Central memory CD8-positive, alpha-beta T cell (primary cell): ENCODE data around the gene RAC2.
A peak's percentile ranks its signal among the peaks of the same experiment; 100 is the strongest.
"Not testable (repeated sequence)": the region's sequence is repeated elsewhere in the genome, so short reads cannot be mapped to it uniquely, and the experiment has no call there.

Source experiments
- ATAC-seq: fragments of 150-1000 bp; cut with Tn5 transposase; replicated peaks from 2 replicates; pipeline ENCODE4 v1.10.0; 2022; ENCODE audit warnings: mild to moderate bottlenecking, moderate FRiP score, moderate number of reproducible peaks; ENCODE audit not compliant: poor library complexity, severe bottlenecking; ENCODE audit errors: extremely low read depth
- DNase-seq, 2 donors: peaks; one replicate each; pipeline ENCODE4 v3.0.0; 2021; ENCODE audit warnings: low spot score in 2 of 2
- H3K27ac Mint-ChIP-seq: one replicate; pipeline ENCODE4 v1.8.0; 2022; ENCODE audit warnings: low read depth, mild to moderate bottlenecking, moderate library complexity, mixed read lengths
- H3K27me3 Mint-ChIP-seq: one replicate; pipeline ENCODE4 v1.8.0; 2022; ENCODE audit warnings: mixed read lengths
- H3K36me3 Mint-ChIP-seq: one replicate; pipeline ENCODE4 v1.8.0; 2022; ENCODE audit warnings: mild to moderate bottlenecking, moderate library complexity, mixed read lengths; ENCODE audit not compliant: insufficient read depth
- H3K4me1 Mint-ChIP-seq: one replicate; pipeline ENCODE4 v1.8.0; 2022; ENCODE audit warnings: mixed read lengths
- H3K4me3 Mint-ChIP-seq: one replicate; pipeline ENCODE4 v1.8.0; 2022; ENCODE audit warnings: mild to moderate bottlenecking, moderate library complexity, mixed read lengths
- H3K9me3 Mint-ChIP-seq: one replicate; pipeline ENCODE4 v1.8.0; 2022; ENCODE audit warnings: mixed read lengths

Gene RAC2

GRCh38 chr22:37206841-37207821, 36.9 kb downstream of the RAC2 start:
- no peaks in the 10 kb centered on the region for H3K27me3 Mint-ChIP-seq
- no peak overlapping the region for H3K27ac Mint-ChIP-seq
- ATAC-seq (no peak), DNase-seq (no peak)
- peaks cover 2% of the 10 kb centered on the region for H3K36me3 Mint-ChIP-seq
- no peaks in the 10 kb centered on the region for H3K9me3 Mint-ChIP-seq
- no peak overlapping the region for H3K4me3 Mint-ChIP-seq
- peaks cover 12% of the 10 kb centered on the region for H3K4me1 Mint-ChIP-seq

GRCh38 chr22:37206118-37206840, 37.8 kb downstream of the RAC2 start:
- Mint-ChIP-seq H3K4me3 (no peak overlapping the region), H3K9me3 (no peaks in the 10 kb centered on the region), H3K4me1 (peaks cover 12% of the 10 kb centered on the region), H3K27me3 (no peaks in the 10 kb centered on the region), H3K36me3 (peaks cover 2% of the 10 kb centered on the region), H3K27ac (no peak overlapping the region)
- DNase-seq (no peak), ATAC-seq (no peak)

GRCh38 chr22:37205046-37205445, 39.0 kb downstream of the RAC2 start:
- H3K4me1 Mint-ChIP-seq: peaks cover 12% of the 10 kb centered on the region
- no peak overlapping the region for H3K4me3 Mint-ChIP-seq
- peaks cover 2% of the 10 kb centered on the region for H3K36me3 Mint-ChIP-seq
- no peaks in the 10 kb centered on the region for H3K9me3 Mint-ChIP-seq
- H3K27ac Mint-ChIP-seq: no peak overlapping the region
- DNase-seq (no peak), ATAC-seq (no peak)
- H3K27me3 Mint-ChIP-seq: no peaks in the 10 kb centered on the region

DNA sequence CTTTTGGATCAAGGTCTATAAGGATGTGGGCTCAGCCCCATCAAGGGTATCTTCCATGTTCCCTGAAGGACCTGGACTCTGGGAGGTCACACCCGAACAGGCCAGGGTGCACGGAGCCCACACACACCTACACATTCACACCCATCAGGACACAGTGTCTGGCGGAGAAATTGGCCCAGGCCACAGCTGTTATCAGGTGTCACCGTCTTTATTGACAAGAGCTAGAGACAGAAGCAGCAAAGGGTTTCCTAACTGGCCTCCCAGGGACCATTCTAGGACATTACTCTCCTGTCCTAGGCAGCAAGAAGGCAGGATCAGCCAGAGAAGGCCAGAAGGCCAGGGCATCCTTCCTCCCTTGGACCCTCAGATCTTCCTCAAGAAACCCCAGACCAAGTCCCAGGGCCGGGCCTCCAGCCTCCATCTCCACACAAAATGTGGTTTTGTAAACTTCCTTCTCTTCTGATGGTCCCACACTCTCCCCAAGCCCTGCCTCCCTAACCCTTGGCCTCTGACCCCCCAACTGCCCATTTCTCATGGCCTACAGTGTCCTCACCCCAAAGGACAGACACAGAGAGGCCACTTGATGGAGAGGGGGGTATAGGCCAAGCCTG, 39.9 kb downstream of the RAC2 start:
- H3K4me1 Mint-ChIP-seq: peaks cover 14% of the 10 kb centered on the region
- H3K27me3 Mint-ChIP-seq: no peaks in the 10 kb centered on the region
- DNase-seq: no peak
- no peak overlapping the region for H3K27ac Mint-ChIP-seq
- H3K4me3 Mint-ChIP-seq: no peak overlapping the region
- H3K9me3 Mint-ChIP-seq: no peaks in the 10 kb centered on the region
- no peak for ATAC-seq
- H3K36me3 Mint-ChIP-seq: peaks cover 4% of the 10 kb centered on the region

- peaks cover 12% of the 10 kb centered on the region for H3K4me1 Mint-ChIP-seq
- no peak overlapping the region for H3K4me3 Mint-ChIP-seq
- H3K9me3 Mint-ChIP-seq: no peaks in the 10 kb centered on the region
- no peaks in the 10 kb centered on the region for H3K27me3 Mint-ChIP-seq
- no peak overlapping the region for H3K27ac Mint-ChIP-seq
- H3K36me3 Mint-ChIP-seq: peaks cover 5% of the 10 kb centered on the region
- DNase-seq (no peak), ATAC-seq (no peak)
Observed at GRCh38 chr22:37203354-37204044, 40.6 kb downstream of the RAC2 start.

DNA sequence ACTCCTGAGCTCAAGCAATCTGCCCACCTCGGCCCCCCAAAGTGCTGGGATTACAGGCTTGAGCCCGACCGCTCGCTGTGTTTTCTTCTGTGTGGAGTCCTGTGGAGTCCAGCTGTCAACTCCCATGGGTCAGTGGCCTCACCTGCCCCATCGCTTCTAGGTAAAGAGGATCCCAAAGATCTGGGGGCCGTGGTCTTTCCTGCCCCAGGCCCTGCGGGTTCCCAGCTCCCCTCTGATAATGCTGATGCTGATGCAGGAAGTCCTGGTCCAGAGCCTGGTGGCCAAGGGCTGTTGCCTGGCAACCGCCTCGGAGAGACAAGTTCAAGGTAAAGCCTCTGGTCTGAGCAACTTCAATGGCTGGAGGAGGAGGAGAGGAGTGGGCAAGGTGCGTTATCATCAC, 41.4 kb downstream of the RAC2 start:
- no peaks in the 10 kb centered on the region for H3K27me3 Mint-ChIP-seq
- H3K4me3 Mint-ChIP-seq: no peak overlapping the region
- H3K9me3 Mint-ChIP-seq: no peaks in the 10 kb centered on the region
- peaks cover 18% of the 10 kb centered on the region for H3K4me1 Mint-ChIP-seq
- no peak overlapping the region for H3K27ac Mint-ChIP-seq
- peaks cover 5% of the 10 kb centered on the region for H3K36me3 Mint-ChIP-seq
- ATAC-seq (no peak), DNase-seq (no peak)

GRCh38 chr22:37202001-37202555, 42.0 kb downstream of the RAC2 start:
- Mint-ChIP-seq H3K36me3 (peaks cover 3% of the 10 kb centered on the region), H3K27ac (no peak overlapping the region), H3K27me3 (no peaks in the 10 kb centered on the region), H3K9me3 (no peaks in the 10 kb centered on the region), H3K4me1 (peaks cover 25% of the 10 kb centered on the region), H3K4me3 (no peak overlapping the region)
- DNase-seq: no peak
- ATAC-seq: no peak

GRCh38 chr22:37201443-37201820, 42.6 kb downstream of the RAC2 start:
- peaks cover 28% of the 10 kb centered on the region for H3K4me1 Mint-ChIP-seq
- not testable (repeated sequence) for H3K27ac Mint-ChIP-seq, DNase-seq, H3K36me3 Mint-ChIP-seq, H3K4me3 Mint-ChIP-seq, ATAC-seq, H3K27me3 Mint-ChIP-seq, H3K9me3 Mint-ChIP-seq

- H3K4me3 Mint-ChIP-seq: peak overlapping the region; percentile 85
- DNase-seq (no peak), ATAC-seq (no peak)
- no peaks in the 10 kb centered on the region for H3K9me3 Mint-ChIP-seq
- no peaks in the 10 kb centered on the region for H3K27me3 Mint-ChIP-seq
- peaks cover 3% of the 10 kb centered on the region for H3K36me3 Mint-ChIP-seq
- H3K4me1 Mint-ChIP-seq: peaks cover 39% of the 10 kb centered on the region
- peak overlapping the region; percentile 92 for H3K27ac Mint-ChIP-seq
Observed at GRCh38 chr22:37199760-37200108, 44.3 kb downstream of the RAC2 start.

GRCh38 chr22:37199103-37199759, 44.8 kb downstream of the RAC2 start:
- peak; percentile 91 for ATAC-seq
- Mint-ChIP-seq H3K4me3 (peak overlapping the region; percentile 85), H3K36me3 (peaks cover 3% of the 10 kb centered on the region), H3K27ac (peak overlapping the region; percentile 92), H3K27me3 (no peaks in the 10 kb centered on the region), H3K9me3 (no peaks in the 10 kb centered on the region), H3K4me1 (peaks cover 44% of the 10 kb centered on the region)
- DNase-seq: peak; percentile 100

DNA sequence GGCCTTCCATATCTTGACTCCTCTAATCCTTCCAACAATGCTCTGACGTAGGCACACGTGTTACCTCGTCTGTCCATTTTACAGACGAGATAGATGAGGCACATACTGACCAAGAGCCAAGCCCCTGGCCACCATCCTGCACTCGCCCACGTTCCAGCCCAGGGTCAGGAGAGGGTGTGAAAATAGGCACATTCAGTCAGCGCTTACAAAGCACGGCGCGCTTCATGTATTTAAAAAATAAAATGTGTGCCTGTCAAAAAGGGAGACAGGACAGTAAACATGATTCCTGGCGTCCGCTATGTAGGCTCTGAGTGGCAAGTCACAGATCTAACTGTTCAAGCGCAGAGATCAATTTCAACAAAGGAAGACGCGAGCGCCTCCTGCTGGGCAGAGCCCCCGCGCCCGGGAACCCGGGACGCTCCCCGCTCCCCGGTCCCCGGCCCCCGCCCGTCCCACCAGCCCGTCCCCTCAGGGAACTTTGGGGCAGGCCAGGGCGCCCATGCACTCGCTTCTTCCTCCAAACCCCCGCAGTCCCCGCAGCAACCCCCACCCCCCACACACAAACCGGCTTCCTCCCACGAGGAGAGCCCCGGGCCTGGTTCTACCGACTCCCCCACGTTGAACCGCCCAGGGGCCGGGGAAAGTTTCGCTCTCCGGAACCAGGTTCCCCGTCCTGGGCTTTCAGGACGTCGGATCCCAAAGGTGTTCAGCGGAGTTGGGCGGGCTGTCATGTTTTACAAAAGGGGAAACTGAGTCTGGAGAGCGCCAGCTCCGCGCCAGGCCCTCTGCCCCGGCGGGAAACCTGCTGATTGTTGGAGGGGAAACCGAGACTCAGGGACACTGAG, 45.6 kb downstream of the RAC2 start:
- Mint-ChIP-seq H3K36me3 (peaks cover 3% of the 10 kb centered on the region), H3K27me3 (no peaks in the 10 kb centered on the region), H3K27ac (peak overlapping the region; percentile 92), H3K9me3 (no peaks in the 10 kb centered on the region), H3K4me1 (peaks cover 51% of the 10 kb centered on the region), H3K4me3 (peak overlapping the region; percentile 85)
- DNase-seq (peak; percentile 83 to 95), ATAC-seq (peak; percentile 64)
